Coronary artery (tissue), 2 donors: ENCODE data around the gene TSPAN5.

ENCODE experiments used
- DNase-seq: peaks from one replicate; pipeline ENCODE4 v3.0.0-alpha.2; 2017; ENCODE audit warnings: low spot score
- H3K27ac ChIP-seq, 2 donors: fragments of 200-600 bp; sonication (generic); one replicate each; pipeline ENCODE4 v1.5.1; 2016 to 2019
- H3K4me3 ChIP-seq: fragments of 200-600 bp; sonication (generic); 2 replicates; pipeline ENCODE4 v1.5.1; 2016; ENCODE audit warnings: mild to moderate bottlenecking, moderate library complexity
- TF ChIP-seq, protein P1 (sequence below): fragments of 200-600 bp; sonication (generic); IDR thresholded peaks from one replicate; pipeline ENCODE4 v1.5.1; 2019; ENCODE audit warnings: antibody characterized with exemption

TSPAN5 gene

DNA sequence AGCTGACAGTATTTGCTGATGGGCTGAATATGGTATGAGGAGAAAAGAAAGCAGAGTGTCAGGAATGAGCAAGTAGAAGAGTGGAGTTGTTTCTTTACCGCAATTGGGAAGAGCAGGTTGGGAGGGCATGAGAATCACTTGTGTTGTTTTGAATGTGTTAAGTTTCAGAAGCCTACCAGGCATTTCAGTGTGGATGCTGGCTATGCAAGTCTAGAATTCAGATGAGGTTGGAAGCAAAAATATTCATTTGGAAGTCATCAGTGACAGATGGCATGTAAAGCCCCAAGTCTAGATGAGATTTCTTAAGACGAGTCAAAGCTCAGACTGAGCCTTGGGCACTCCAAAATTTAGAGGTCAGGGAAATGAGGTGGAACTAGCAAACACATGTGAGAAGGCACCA lies 156.4 kb downstream of the TSPAN5 start:
- TF ChIP-seq, protein P1, sequence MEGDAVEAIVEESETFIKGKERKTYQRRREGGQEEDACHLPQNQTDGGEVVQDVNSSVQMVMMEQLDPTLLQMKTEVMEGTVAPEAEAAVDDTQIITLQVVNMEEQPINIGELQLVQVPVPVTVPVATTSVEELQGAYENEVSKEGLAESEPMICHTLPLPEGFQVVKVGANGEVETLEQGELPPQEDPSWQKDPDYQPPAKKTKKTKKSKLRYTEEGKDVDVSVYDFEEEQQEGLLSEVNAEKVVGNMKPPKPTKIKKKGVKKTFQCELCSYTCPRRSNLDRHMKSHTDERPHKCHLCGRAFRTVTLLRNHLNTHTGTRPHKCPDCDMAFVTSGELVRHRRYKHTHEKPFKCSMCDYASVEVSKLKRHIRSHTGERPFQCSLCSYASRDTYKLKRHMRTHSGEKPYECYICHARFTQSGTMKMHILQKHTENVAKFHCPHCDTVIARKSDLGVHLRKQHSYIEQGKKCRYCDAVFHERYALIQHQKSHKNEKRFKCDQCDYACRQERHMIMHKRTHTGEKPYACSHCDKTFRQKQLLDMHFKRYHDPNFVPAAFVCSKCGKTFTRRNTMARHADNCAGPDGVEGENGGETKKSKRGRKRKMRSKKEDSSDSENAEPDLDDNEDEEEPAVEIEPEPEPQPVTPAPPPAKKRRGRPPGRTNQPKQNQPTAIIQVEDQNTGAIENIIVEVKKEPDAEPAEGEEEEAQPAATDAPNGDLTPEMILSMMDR, result no peak
- no peak overlapping the region for H3K4me3 ChIP-seq
- DNase-seq, result no peak
- H3K27ac ChIP-seq, result no peak overlapping the region

DNA sequence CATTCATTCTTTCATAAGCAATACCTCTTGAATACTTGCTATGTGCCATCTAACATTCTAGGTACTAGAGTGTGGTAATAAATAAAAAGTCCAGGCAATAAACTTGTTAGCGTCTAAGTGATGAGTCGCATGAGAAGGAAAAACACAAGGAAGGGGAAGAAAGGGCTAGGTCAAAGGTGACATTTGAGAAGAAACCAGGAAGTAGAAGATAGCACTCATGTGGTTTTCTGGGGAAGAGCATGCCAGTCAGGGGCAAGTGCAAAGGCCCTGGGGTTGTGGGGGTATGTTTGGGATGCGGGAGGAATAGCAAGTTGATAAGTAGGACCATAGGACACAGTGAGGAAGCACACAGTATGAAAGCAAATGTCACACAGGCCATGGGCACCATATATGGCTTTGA lies 157.0 kb downstream of the TSPAN5 start:
- no peak for DNase-seq
- TF ChIP-seq, protein P1, result no peak
- no peak overlapping the region for H3K27ac ChIP-seq
- no peak overlapping the region for H3K4me3 ChIP-seq

DNA sequence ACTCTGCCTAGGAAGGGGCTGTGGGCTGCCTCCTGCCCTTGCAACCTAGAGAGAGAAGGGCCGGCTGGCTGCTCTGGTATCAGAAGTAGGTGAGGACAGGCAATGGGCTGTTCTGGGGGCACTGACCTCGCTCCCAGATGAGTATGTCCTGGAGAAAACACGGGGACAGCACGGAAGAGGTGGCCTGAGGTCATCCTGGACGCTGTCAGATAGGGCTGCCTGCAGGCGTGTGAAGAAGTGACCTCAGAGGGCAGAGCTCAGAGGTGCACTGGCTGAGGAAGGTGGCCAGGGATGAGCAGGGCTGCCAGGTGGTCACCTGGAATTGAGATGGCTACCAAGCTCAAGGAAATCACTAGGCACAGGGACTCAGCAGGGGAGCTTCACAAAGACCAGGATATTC lies 159.6 kb downstream of the TSPAN5 start:
- no peak overlapping the region for H3K4me3 ChIP-seq
- no peak overlapping the region for H3K27ac ChIP-seq
- DNase-seq, result no peak
- TF ChIP-seq, protein P1, result no peak

DNA sequence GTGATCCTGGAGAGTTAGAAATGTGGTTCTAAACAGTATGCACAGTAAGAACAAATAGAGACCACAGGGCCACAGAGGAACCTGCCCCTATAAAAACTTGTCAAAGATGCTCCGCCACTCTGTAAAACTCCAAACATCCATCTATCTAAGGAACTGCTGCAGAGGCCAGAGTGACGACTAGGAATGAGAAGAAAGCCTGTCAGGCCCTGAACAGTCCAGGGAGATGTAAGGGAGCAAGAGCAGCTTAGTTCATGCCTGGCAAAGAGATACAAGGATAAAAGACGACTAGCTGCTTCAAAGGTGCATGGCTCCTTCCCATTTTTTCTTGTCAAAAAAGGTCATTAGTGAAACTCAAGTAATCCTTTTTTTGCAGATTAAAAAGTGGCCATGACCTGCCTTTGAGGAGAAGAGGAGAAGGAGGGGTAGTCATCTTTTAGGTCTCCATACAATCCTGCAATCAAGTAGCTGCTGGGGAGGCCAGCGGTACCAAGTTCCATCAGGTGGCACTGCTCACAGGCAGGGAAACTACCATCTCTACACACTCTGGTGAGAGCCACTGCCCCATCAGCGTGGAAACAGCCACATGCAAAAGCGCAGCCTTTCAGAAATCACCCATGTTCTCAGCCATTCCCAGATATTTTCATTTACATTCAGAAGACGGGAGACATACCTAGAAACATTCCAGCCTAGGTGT lies 162.1 kb downstream of the TSPAN5 start:
- DNase-seq, result no peak
- H3K4me3 ChIP-seq, result no peak overlapping the region
- H3K27ac ChIP-seq, result no peak overlapping the region
- TF ChIP-seq, protein P1, result no peak

DNA sequence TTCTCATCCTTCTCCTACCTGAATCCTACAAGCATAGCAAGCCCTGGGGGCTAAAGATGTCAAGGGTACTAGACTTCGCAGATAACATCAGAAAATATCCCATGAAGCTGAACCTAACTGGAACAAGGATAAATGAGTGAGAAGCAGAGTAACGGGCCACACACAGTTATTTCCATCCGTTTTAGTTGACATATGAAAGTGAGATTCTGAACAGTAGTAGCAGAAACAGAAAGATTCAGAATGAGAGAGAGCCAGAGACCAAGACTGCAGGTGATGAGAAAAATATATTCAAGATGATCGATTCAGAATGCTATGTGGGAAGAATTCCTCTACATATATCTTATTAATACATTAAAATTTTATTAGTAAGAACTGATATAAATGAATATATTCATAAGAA lies 165.1 kb downstream of the TSPAN5 start:
- H3K4me3 ChIP-seq, result no peak overlapping the region
- H3K27ac ChIP-seq, result no peak overlapping the region
- TF ChIP-seq, protein P1, result no peak
- DNase-seq, result no peak

DNA sequence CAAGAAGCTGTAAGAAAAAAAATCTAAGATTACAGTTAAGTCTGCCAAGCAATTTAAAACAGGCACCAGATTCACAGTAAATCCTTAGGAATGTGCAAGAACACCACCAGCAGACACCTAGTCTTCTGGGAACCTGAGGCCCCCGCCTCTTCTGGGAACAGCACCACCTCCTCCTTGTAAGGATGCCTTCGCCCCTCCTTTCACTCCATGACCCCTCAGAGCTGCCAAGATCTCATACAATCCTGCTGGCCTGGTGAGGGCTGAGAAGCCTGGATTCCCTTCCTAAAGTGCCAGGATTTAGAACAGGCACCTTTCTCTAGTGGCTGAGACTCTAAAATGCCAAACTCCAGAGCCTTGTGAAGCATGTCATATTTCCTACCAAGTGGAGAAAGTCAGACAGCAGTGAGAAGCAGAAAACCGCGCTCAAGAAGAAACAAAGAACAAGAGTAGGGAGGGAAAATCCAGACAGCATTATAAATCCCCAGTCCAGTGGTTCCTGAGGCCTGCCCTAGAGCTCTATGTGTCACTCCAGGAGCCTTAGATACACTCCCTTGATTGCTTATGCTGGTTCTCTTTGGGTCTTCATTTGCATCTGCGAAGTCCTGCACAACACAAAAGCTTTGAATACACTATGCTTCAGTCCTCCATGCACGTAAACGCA lies 166.4 kb downstream of the TSPAN5 start:
- DNase-seq, result no peak
- no peak overlapping the region for H3K4me3 ChIP-seq
- H3K27ac ChIP-seq, result no peak overlapping the region
- TF ChIP-seq, protein P1, result no peak

DNA sequence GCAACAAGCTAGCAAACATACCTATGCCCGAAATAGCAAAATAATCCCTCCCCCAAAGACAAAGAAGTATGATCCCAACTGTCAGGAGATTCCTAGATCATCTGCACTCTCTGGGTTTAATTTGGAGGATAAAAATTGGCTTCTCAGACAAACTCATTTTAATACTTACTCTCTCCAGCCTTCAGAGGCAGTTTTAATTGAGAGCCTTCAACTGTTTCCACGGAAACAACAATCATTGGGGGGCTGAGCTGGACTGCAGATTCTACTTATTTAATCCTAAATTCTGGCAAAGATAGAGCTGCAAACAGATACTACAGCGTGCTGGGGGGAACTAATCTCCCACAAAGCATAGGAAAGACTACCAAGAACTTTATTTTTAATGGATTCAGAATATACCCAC lies 168.2 kb downstream of the TSPAN5 start:
- TF ChIP-seq, protein P1, result no peak
- no peak overlapping the region for H3K4me3 ChIP-seq
- no peak overlapping the region for H3K27ac ChIP-seq
- DNase-seq, result no peak
